ENCODE results near the gene KSR2.

KSR2 gene

DNA sequence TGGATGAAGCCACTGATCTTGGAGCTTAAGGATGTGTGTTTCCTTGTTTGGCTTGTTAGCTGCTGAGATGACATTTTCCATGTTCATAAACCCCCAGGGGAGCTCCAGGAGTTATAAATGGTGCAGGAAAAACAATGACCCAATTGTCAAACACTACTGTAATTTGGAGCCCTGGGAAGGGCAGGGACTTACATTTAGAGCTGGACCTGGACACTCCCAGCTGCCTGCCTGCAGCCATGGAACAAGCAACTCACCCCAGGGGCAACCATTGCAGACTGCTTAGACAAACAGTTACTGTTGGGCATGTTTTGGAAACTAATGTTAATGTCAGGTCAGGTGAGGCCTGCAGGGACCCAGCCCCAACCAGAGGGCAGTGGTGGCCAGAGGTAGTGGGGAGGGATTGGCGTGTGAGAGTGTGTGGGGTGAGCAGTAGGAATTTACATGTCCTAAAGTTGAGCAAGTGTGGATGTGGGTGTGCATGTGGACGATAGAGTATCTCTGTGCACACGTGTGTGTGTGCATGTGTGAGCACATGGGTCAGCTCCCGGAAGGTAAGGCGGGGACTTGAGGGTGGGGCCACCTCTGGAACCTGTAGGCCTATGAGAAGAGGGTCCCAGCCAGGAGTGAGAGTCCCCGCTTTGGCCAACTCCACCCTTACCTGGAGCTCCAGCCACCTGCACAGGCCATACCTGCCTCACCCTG lies 521.0 kb downstream of the KSR2 start:
- TF ChIP-seq GATA1 (IDR thresholded peaks at IDR 0.05; ENCODE audit: low read depth, low read length) (no peak), POLR2A (IDR thresholded peaks at IDR 0.05; ENCODE audit: low read length) (no peak)
- no peak for DNase-seq

DNA sequence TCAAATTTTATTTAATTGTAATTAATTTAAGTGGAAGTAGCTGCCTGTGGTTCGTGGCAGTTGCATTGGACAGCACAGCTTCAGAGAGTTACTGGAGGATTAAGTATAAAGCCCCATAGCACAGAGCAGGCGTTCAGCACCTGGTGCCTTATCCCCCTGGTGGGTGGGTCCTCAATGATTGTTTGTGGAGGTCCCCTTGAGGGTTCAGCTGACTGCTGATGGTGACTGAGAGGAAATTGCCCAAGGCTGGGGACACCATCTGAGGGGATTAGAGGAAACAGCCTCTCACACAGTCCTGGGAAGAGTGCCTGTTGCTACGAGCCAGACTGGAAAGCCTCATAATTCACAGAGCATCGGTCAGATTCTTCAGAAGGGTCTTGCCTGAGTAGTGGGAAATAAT lies 524.0 kb downstream of the KSR2 start:
- TF ChIP-seq GATA1 (IDR thresholded peaks at IDR 0.05; ENCODE audit: low read depth, low read length) (no peak), POLR2A (IDR thresholded peaks at IDR 0.05; ENCODE audit: low read length) (no peak)
- no peak for DNase-seq

DNA sequence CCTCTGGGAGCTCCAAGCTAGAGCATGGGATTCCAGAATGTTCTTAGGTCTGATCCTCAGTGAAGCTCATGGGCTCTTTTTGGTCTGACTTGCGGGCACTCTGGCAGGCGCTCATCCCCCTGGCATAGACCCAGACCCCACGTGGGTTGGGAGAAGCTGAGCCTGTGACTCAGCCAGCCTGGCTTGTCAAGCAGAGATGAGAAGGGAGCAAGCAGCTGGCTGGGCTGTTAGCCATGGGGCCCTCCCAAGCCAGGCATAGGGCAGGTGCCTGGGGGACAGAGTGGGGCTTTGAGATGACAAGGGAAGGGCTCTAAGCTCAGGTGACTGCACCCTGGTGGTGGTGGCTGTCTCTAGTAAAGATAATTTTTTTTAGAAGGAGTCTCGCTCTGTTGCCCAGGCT lies 527.0 kb downstream of the KSR2 start:
- no peak for DNase-seq
- TF ChIP-seq GATA1 (IDR thresholded peaks at IDR 0.05; ENCODE audit: low read depth, low read length) (no peak), POLR2A (IDR thresholded peaks at IDR 0.05; ENCODE audit: low read length) (no peak)

DNA sequence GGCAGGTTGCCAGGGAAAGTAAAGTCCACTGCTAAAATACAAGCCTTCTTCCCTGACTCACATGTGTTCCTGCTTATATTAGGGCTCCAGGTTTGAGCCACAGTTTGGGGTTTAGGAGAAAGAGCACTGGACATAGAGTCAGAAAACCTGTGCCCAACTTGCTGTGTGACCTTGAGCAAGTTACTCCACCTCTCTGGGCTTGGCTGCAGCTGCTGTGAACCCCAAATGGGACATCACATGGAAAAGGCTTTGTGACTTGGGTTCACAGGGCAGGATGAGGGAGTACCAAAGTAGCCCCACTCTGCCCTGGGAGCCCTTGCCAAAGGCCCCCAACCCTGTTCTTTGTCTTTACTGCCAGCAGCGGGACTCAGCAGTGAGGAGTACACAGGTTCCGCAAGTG lies 528.4 kb downstream of the KSR2 start:
- no peak for TF ChIP-seq POLR2A (IDR thresholded peaks at IDR 0.05; ENCODE audit: low read length)
- no peak for TF ChIP-seq GATA1 (IDR thresholded peaks at IDR 0.05; ENCODE audit: low read depth, low read length)

DNA sequence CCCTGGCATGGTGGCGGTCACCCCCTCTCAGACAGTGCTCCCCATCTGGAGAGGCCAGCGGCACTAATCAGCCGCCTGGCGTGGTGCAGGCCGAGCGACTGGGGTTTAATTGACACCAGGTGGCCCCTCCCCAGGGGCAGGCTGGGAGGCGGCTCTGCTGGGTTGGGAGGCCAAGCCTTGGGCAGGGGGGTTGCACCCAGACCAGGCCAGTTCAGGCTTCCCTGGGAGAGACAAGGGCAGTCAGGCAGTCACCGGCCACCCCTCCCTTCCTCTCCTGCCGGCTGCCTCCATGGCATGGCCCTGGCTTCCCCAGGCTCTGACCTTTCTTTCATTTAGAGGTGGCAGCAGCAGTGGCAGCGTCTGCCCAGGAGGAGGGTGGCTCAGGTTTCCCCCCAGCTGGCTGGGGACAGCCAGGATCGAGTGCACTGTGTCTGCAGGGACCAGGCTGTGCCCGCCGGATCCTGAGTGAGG lies 529.2 kb downstream of the KSR2 start:
- TF ChIP-seq GATA1 (IDR thresholded peaks at IDR 0.05; ENCODE audit: low read depth, low read length), result no peak
- TF ChIP-seq POLR2A (IDR thresholded peaks at IDR 0.05; ENCODE audit: low read length), result no peak
- no peak for DNase-seq

More for the DNA sequence above, 528.4 kb downstream of the KSR2 start:
- no peak for DNase-seq

DNA sequence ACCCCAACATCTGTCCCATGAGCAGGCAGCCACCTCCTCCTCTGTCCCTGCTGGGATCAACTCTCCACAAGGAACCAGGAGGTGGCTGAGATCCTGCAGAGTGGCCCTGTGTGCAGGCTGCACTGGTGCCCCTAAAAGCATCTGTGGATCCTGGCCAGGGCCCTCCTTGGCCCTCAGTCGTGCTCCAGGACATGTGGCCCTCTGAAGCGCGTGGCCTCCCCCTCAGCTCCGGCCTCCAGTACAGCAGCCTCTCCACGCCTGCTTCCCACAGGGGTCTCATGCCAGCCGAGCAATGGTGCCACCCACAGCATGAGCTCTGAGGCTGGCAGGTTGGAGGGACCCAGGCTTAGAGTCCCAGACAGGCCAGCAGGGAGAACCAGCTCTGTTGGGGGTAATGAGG lies 530.0 kb downstream of the KSR2 start:
- DNase-seq, result no peak
- TF ChIP-seq POLR2A (IDR thresholded peaks at IDR 0.05; ENCODE audit: low read length), result no peak
- no peak for TF ChIP-seq GATA1 (IDR thresholded peaks at IDR 0.05; ENCODE audit: low read depth, low read length)

DNA sequence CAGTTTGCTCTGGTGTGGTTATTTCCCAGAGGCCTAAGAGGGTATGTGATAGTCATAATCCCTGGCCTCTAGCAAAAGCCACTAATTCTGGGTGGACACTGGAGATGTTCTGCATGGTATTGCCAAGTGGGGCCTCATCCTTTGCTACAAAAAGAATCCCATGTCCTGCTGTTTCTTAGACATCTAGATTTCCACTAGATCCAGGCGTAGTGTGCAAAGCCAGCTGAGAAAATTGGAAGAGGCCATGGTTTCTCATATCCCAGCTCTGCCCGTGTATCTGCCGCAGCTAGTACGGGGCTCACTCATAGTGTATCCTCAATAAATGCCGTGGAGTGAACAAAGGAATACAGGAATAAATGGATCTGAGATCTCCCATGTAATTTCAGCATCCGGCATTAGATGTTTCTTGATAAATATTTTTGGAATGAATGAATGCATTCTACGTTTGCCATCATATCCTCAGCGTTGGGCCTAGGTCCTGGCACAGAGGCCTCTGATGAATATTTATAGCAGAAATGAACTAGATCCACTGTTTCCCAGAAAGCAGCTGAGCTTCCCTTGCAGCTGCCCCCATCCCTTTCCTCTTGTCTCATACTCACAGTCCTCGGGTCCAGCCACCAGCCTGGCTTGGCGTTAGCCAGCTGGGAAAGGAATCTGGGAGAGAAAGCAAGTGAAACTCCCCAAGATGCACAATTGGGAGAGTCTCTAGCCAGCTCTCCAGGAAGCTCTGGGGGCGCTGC lies 531.1 kb downstream of the KSR2 start:
- DNase-seq, result no peak
- TF ChIP-seq POLR2A (IDR thresholded peaks at IDR 0.05; ENCODE audit: low read length), result no peak
- no peak for TF ChIP-seq GATA1 (IDR thresholded peaks at IDR 0.05; ENCODE audit: low read depth, low read length)

DNA sequence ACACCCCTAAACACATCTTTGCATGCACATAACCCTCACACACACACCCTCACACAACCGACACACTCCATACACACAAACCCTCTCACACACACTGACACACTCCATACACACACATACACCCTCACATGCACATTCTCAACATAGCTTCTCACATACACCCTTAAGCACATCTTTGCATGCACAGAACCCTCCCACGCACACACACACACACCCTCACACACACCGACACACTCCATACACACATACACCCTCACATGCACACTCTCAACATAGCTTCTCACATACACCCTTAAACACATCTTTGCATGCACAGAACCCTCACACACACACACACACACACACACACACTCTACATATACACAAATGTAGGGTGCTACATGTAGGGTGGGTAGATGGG lies 534.9 kb downstream of the KSR2 start:
- TF ChIP-seq POLR2A (IDR thresholded peaks at IDR 0.05; ENCODE audit: low read length) (no peak), GATA1 (IDR thresholded peaks at IDR 0.05; ENCODE audit: low read depth, low read length) (no peak)
- no peak for DNase-seq

DNA sequence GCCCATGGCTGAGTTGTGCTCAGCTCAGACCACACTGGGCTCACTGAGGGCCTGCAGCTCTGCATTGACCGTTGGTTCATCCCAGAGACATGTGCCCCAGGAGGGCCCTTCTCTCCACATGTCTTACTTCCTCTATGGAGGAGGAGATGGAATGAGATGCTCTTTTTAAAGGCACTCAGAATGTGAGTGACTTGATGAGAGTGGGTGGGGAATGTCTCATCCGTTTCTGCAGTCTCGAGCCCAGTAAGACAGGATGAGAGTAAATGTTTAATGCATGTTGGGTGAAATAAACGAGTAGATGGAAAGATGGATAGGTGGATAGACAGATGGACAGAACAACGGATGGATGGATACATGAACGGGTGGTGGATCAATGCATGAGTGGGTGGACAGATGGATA lies 538.5 kb downstream of the KSR2 start:
- no peak for DNase-seq
- no peak for TF ChIP-seq GATA1 (IDR thresholded peaks at IDR 0.05; ENCODE audit: low read depth, low read length)
- no peak for TF ChIP-seq POLR2A (IDR thresholded peaks at IDR 0.05; ENCODE audit: low read length)

DNA sequence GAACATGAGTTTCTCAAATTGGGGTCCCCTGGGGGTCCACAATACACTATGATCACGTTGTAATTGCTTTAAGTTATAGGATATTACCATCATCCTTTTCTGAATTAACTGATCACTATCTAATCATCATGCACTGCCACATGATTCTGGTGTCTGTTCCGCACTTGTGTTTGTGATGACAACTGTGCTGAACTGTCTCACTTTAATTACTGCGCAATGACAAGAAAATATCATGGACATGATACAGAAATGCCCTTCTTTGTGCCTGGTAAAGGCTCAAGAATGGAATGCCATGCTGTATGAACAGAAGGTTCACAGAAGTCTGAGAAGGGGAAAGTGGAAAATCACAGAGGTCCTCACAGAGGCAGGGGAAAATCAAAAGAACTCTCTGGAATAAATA lies 541.6 kb downstream of the KSR2 start:
- DNase-seq, result no peak
- no peak for TF ChIP-seq GATA1 (IDR thresholded peaks at IDR 0.05; ENCODE audit: low read depth, low read length)
- TF ChIP-seq POLR2A (IDR thresholded peaks at IDR 0.05; ENCODE audit: low read length), result no peak

DNA sequence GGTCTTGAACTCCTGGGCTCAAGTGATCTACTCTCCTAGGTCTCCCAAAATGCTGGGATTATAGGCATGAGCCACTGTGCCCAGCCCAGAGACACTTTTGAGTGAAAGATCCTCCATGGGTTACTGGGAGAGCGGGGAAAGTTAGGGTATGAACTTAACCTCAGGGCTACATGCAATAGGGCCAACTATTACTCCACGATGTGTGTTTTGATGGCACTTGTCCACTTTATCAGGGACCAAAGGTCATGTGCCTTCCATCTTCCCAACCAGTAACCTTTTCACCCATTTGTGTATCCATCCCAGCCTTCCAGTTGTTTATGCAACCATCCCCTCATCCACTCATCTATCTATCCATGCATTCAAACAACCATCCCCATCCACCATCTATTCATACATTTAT lies 546.8 kb downstream of the KSR2 start:
- no peak for DNase-seq
- TF ChIP-seq GATA1 (IDR thresholded peaks at IDR 0.05; ENCODE audit: low read depth, low read length) (no peak), POLR2A (IDR thresholded peaks at IDR 0.05; ENCODE audit: low read length) (no peak)

DNA sequence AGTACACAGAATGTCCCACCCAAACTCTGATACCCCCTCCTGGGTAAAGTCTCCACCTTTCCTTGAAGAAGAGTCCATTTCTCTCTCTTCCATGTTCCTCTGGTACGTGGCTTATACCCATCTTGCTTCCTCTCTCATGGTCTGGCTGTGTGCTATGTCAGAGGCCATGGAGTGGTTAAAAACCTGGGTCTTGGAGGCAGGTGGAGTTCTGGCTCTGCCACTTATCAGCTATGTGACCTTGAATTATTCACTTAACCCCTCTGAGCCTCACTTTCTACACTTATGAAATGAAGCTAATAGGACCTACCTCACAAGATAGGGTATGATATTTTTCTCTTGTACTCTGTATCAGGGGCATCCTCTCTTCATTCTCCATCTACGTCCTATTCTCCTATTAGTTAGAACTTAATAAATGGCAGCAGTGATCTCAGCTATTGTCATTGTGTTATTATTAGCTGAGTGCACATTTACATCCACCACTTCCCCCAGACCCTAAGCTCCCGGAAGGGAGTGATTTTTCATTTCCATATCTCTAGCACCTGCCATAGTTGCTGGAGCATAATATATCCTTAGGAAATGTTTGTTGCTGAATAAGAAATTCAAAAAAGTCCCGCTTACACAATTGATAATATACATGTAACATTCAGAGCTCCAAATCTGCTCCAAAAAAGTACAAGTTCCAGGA lies 547.6 kb downstream of the KSR2 start:
- no peak for TF ChIP-seq GATA1 (IDR thresholded peaks at IDR 0.05; ENCODE audit: low read depth, low read length)
- no peak for TF ChIP-seq POLR2A (IDR thresholded peaks at IDR 0.05; ENCODE audit: low read length)
- no peak for DNase-seq

DNA sequence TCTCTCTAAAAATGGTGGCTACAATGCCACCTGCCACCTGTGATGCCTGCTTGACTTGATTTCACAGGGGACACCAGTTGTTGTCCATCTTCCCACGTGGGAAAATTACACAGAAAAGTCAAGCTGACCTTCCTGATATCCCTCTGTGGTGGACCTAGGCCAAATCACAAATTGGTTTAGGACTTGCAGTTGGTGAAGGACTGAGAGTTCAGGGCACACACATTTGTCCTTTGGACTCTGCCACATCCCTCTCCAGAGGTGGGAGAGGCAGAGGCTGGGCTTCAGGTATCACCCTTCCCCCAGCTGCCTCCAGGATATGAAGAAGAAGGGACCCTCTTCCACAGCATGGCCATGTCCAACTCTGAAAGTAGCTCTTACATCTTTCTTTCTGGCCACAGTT lies 551.8 kb downstream of the KSR2 start:
- TF ChIP-seq GATA1 (IDR thresholded peaks at IDR 0.05; ENCODE audit: low read depth, low read length) (no peak), POLR2A (IDR thresholded peaks at IDR 0.05; ENCODE audit: low read length) (no peak)
- DNase-seq, result no peak

DNA sequence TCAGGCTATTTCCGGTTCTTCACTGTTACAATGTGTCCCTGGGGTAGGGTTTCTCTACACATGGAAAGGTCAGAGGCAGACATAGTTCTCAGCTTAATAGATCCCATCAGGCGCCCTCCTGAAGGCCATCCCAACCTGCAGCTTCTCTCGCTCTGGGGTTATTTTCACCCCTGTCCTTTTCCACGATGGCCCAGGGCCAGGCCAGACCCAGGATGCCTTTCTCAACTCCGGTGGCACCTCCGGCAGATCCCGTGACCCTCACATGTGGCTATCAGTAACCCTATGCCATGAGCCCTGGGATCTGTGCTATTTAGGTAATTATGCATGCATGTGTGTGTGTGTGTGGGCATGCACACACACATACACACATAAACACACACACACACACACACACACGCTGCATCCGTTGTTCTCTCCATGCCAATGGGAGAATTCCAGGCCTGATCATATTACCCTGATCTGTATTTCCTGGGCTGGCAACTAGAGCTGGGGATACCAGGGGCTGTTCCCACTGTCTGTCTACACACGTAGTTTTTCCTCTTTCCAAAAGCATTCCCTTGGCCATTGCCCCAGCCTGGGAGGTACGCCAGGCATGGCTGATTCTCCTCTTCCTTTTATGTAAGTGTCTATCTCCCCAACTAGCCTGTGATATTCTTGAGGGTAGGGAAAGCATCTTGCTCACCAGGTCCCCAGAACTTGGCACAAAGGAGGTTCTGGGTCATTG lies 556.2 kb downstream of the KSR2 start:
- DNase-seq, result no peak
- TF ChIP-seq GATA1 (IDR thresholded peaks at IDR 0.05; ENCODE audit: low read depth, low read length) (no peak), POLR2A (IDR thresholded peaks at IDR 0.05; ENCODE audit: low read length) (no peak)

Measured in erythroblast (primary cell).